Skeletal muscle tissue (tissue), 4 donors: ENCODE data around the gene SATB2. TPM values are rescaled to one million over a fixed set of nuclear protein-coding genes. Genes with fewer than 3 reads are reported as not detected.

ENCODE experiments used
- H3K27ac ChIP-seq: one replicate; pipeline ENCODE4 v1.7.0; 2013; ENCODE audit warnings: mild to moderate bottlenecking, low read depth, low read length, inconsistent platforms
- H3K27me3 ChIP-seq, 3 donors: one replicate each; pipeline ENCODE4 v1.7.0; 2013; ENCODE audit warnings: low read length in 3 of 3; ENCODE audit not compliant: control insufficient read depth in 3 of 3, insufficient read depth in 3 of 3
- H3K36me3 ChIP-seq, 3 donors: one replicate each; pipeline ENCODE4 v1.7.0; 2013; ENCODE audit warnings: low read length in 3 of 3; ENCODE audit not compliant: control insufficient read depth in 3 of 3, insufficient read depth in 3 of 3
- H3K4me1 ChIP-seq, 3 donors: one replicate each; pipeline ENCODE4 v1.7.0; 2013; ENCODE audit warnings: low read length in 3 of 3, mild to moderate bottlenecking in 3 of 3; ENCODE audit not compliant: control insufficient read depth in 3 of 3, insufficient read depth in 3 of 3
- H3K4me3 ChIP-seq, 3 donors: one replicate each; pipeline ENCODE4 v1.7.0; 2013; ENCODE audit warnings: low read length in 3 of 3
- H3K9ac ChIP-seq, 3 donors: one replicate each; pipeline ENCODE4 v1.7.0; 2013; ENCODE audit warnings: low read length in 3 of 3, mild to moderate bottlenecking in 3 of 3, moderate library complexity in 2 of 3, low read depth in 1 of 3
- H3K9me3 ChIP-seq, 3 donors: one replicate each; pipeline ENCODE4 v1.7.0; 2013; ENCODE audit warnings: low read length in 3 of 3; ENCODE audit not compliant: control insufficient read depth in 3 of 3
- total RNA-seq: library from RNA; depleted of rRNA; stranded (reverse); fragments of >200 nt; gene quantifications from one replicate; pipeline ENCODE4 v1.2.3, GENCODE V29; 2014
- donor health status: Osteomylitis.

SATB2 gene
- 3.7 TPM for total RNA-seq

GRCh38 chr2:199457147-199458008 is at the start of gene SATB2:
TSS of gene SATB2 (minus strand) at chr2:199457939. CDS start at chr2:199456037, 1,902 bp downstream.
- Histone ChIP-seq H3K9me3 (no peaks in the 10 kb centered on the region), H3K27me3 (peaks cover 38 to 54% (median 52%) of the 10 kb centered on the region in 3 donors), H3K36me3 (no peaks in the 10 kb centered on the region), H3K4me1 (peaks cover 20 to 36% (median 20%) of the 10 kb centered on the region in 3 donors), H3K9ac (peak within 1 kb of the TSS; percentile 68 to 91 (median 86)), H3K4me3 (peak within 1 kb of the TSS; percentile 89 to 98 (median 90)), H3K27ac (peak within 1 kb of the TSS; percentile 56)

- H3K36me3 ChIP-seq, result no peaks in the 10 kb centered on the region
- H3K27me3 ChIP-seq, result no peaks in the 10 kb centered on the region
- no peak overlapping the region for H3K9ac ChIP-seq
- no peaks in the 10 kb centered on the region for H3K4me1 ChIP-seq
- no peak overlapping the region for H3K27ac ChIP-seq
- H3K9me3 ChIP-seq, result no peaks in the 10 kb centered on the region
- no peak overlapping the region for H3K4me3 ChIP-seq
Observed at GRCh38 chr2:199505755-199506403, 48.1 kb upstream of the SATB2 start.

- no peak overlapping the region for H3K4me3 ChIP-seq
Observed at GRCh38 chr2:199503148-199503547, 45.4 kb upstream of the SATB2 start.

GRCh38 chr2:199499005-199499404 is 41.3 kb upstream of the SATB2 start:
- Histone ChIP-seq H3K27ac (no peak overlapping the region), H3K4me3 (no peak overlapping the region), H3K4me1 (no peaks in the 10 kb centered on the region), H3K9ac (no peak overlapping the region), H3K27me3 (no peaks in the 10 kb centered on the region), H3K9me3 (no peaks in the 10 kb centered on the region), H3K36me3 (no peaks in the 10 kb centered on the region)

More at GRCh38 chr2:199503148-199503547, 45.4 kb upstream of the SATB2 start:
- Histone ChIP-seq H3K27me3 (no peaks in the 10 kb centered on the region), H3K36me3 (no peaks in the 10 kb centered on the region), H3K9me3 (no peaks in the 10 kb centered on the region), H3K9ac (no peak overlapping the region), H3K27ac (no peak overlapping the region), H3K4me1 (no peaks in the 10 kb centered on the region)

- no peaks in the 10 kb centered on the region for H3K27me3 ChIP-seq
- H3K4me1 ChIP-seq, result no peaks in the 10 kb centered on the region
- H3K9me3 ChIP-seq, result no peaks in the 10 kb centered on the region
- H3K27ac ChIP-seq, result no peak overlapping the region
- H3K4me3 ChIP-seq, result no peak overlapping the region
- no peak overlapping the region for H3K9ac ChIP-seq
- H3K36me3 ChIP-seq, result no peaks in the 10 kb centered on the region
Observed at GRCh38 chr2:199495147-199495546, 37.4 kb upstream of the SATB2 start.

- H3K4me1 ChIP-seq, result no peaks in the 10 kb centered on the region
- no peak overlapping the region for H3K4me3 ChIP-seq
- no peaks in the 10 kb centered on the region for H3K36me3 ChIP-seq
- peaks cover 0 to 3% (median 0%) of the 10 kb centered on the region in 3 donors for H3K27me3 ChIP-seq
- no peaks in the 10 kb centered on the region for H3K9me3 ChIP-seq
- no peak overlapping the region for H3K9ac ChIP-seq
- no peak overlapping the region for H3K27ac ChIP-seq
Observed at GRCh38 chr2:199490049-199490448, 32.3 kb upstream of the SATB2 start.

GRCh38 chr2:199488772-199489400 is 31.1 kb upstream of the SATB2 start:
- no peaks in the 10 kb centered on the region for H3K36me3 ChIP-seq
- no peak overlapping the region for H3K4me3 ChIP-seq
- H3K27ac ChIP-seq, result no peak overlapping the region
- peaks cover 0 to 3% (median 0%) of the 10 kb centered on the region in 3 donors for H3K27me3 ChIP-seq
- H3K9me3 ChIP-seq, result no peaks in the 10 kb centered on the region
- H3K4me1 ChIP-seq, result no peaks in the 10 kb centered on the region
- no peak overlapping the region for H3K9ac ChIP-seq

- Histone ChIP-seq H3K36me3 (no peaks in the 10 kb centered on the region), H3K27ac (no peak overlapping the region), H3K4me3 (no peak overlapping the region), H3K9ac (no peak overlapping the region), H3K27me3 (peaks cover 0 to 3% (median 0%) of the 10 kb centered on the region in 3 donors), H3K4me1 (no peaks in the 10 kb centered on the region), H3K9me3 (no peaks in the 10 kb centered on the region)
Observed at GRCh38 chr2:199485732-199486335, 28.1 kb upstream of the SATB2 start.

GRCh38 chr2:199484927-199485326 is 27.2 kb upstream of the SATB2 start:
- no peak overlapping the region for H3K27ac ChIP-seq
- H3K27me3 ChIP-seq, result peaks cover 0 to 3% (median 0%) of the 10 kb centered on the region in 3 donors
- H3K9ac ChIP-seq, result no peak overlapping the region
- no peaks in the 10 kb centered on the region for H3K4me1 ChIP-seq
- H3K4me3 ChIP-seq, result no peak overlapping the region
- H3K36me3 ChIP-seq, result no peaks in the 10 kb centered on the region
- H3K9me3 ChIP-seq, result no peaks in the 10 kb centered on the region
